RWPE2 (cell line): ENCODE measurements around the gene VENTX.

ENCODE experiments used
- ATAC-seq: fragments of 200-7000 bp; cut with Tn5 transposase; 3 replicates; pipeline ENCODE4 v1.9.1; 2021; ENCODE audit warnings: low read depth
- DNase-seq: peaks from one replicate; pipeline ENCODE4 v3.0.0-alpha.2; 2020; ENCODE audit warnings: low spot score
- H3K27ac ChIP-seq: fragments of 450-650 bp; 2 replicates; pipeline ENCODE4 v1.5.1; 2017; ENCODE audit warnings: mild to moderate bottlenecking; ENCODE audit not compliant: poor library complexity, severe bottlenecking
- H3K27me3 ChIP-seq: fragments of 250-450 bp; sonication (Bioruptor Pico); 2 replicates; pipeline ENCODE4 v1.5.1; 2021; ENCODE audit warnings: mild to moderate bottlenecking, moderate library complexity; ENCODE audit not compliant: insufficient read depth, poor library complexity, severe bottlenecking
- H3K36me3 ChIP-seq: fragments of 250-450 bp; sonication (Bioruptor Pico); 2 replicates; pipeline ENCODE4 v1.5.1; 2020; ENCODE audit warnings: low read depth, mild to moderate bottlenecking, moderate library complexity
- H3K4me1 ChIP-seq: fragments of 250-450 bp; sonication (Bioruptor Pico); 2 replicates; pipeline ENCODE4 v1.5.1; 2021; ENCODE audit warnings: mild to moderate bottlenecking, moderate library complexity; ENCODE audit not compliant: insufficient read depth, poor library complexity, severe bottlenecking
- H3K4me3 ChIP-seq: fragments of 250-450 bp; sonication (Bioruptor Pico); 2 replicates; pipeline ENCODE4 v1.5.1; 2021; ENCODE audit warnings: mild to moderate bottlenecking, moderate library complexity; ENCODE audit not compliant: severe bottlenecking
- H3K9me3 ChIP-seq: fragments of 250-450 bp; sonication (Bioruptor Pico); 2 replicates; pipeline ENCODE4 v1.5.1; 2021; ENCODE audit warnings: mild to moderate bottlenecking, moderate library complexity; ENCODE audit not compliant: severe bottlenecking
- CTCF ChIP-seq: fragments of 450-650 bp; IDR thresholded peaks from one replicate; pipeline ENCODE4 v1.5.1; 2017; ENCODE audit warnings: mild to moderate bottlenecking, moderate library complexity; ENCODE audit not compliant: poor library complexity, severe bottlenecking

The VENTX gene

GRCh38 chr10:133207627-133208026 lies 30.0 kb upstream of the VENTX start:
- ATAC-seq (no peak), DNase-seq (no peak)
- H3K9me3 ChIP-seq, result no peaks in the 10 kb centered on the region
- no peak for TF ChIP-seq CTCF
- no peaks in the 10 kb centered on the region for H3K27me3 ChIP-seq
- no peaks in the 10 kb centered on the region for H3K4me1 ChIP-seq
- no peak overlapping the region for H3K4me3 ChIP-seq
- H3K36me3 ChIP-seq, result no peaks in the 10 kb centered on the region
- H3K27ac ChIP-seq, result no peak overlapping the region

GRCh38 chr10:133208466-133208865 lies 29.2 kb upstream of the VENTX start:
- no peak for ATAC-seq
- Histone ChIP-seq H3K27ac (no peak overlapping the region), H3K36me3 (no peaks in the 10 kb centered on the region), H3K27me3 (no peaks in the 10 kb centered on the region), H3K4me3 (no peak overlapping the region), H3K9me3 (no peaks in the 10 kb centered on the region), H3K4me1 (no peaks in the 10 kb centered on the region)
- TF ChIP-seq CTCF, result no peak
- no peak for DNase-seq

GRCh38 chr10:133209117-133209516 lies 28.5 kb upstream of the VENTX start:
- TF ChIP-seq CTCF, result no peak
- no peak for ATAC-seq
- no peaks in the 10 kb centered on the region for H3K36me3 ChIP-seq
- no peaks in the 10 kb centered on the region for H3K4me1 ChIP-seq
- H3K27ac ChIP-seq, result no peak overlapping the region
- no peak for DNase-seq
- H3K4me3 ChIP-seq, result no peak overlapping the region
- H3K27me3 ChIP-seq, result no peaks in the 10 kb centered on the region
- no peaks in the 10 kb centered on the region for H3K9me3 ChIP-seq

- Histone ChIP-seq H3K27ac (no peak overlapping the region), H3K27me3 (no peaks in the 10 kb centered on the region), H3K36me3 (no peaks in the 10 kb centered on the region), H3K4me3 (no peak overlapping the region), H3K4me1 (no peaks in the 10 kb centered on the region), H3K9me3 (no peaks in the 10 kb centered on the region)
- no peak for DNase-seq
- TF ChIP-seq CTCF, result no peak
- ATAC-seq, result no peak
Measured at GRCh38 chr10:133209641-133210040, 28.0 kb upstream of the VENTX start.

- H3K4me3 ChIP-seq, result no peak overlapping the region
- DNase-seq (no peak), ATAC-seq (no peak)
- H3K27ac ChIP-seq, result no peak overlapping the region
- H3K27me3 ChIP-seq, result no peaks in the 10 kb centered on the region
- TF ChIP-seq CTCF, result no peak
- H3K9me3 ChIP-seq, result no peaks in the 10 kb centered on the region
- no peaks in the 10 kb centered on the region for H3K4me1 ChIP-seq
- no peaks in the 10 kb centered on the region for H3K36me3 ChIP-seq
Measured at GRCh38 chr10:133210398-133211140, 27.1 kb upstream of the VENTX start.
